Fibroblast of skin of right quadriceps (primary cell): ENCODE results near the gene NEURL2.
A peak's percentile ranks its signal among the peaks of the same experiment; 100 is the strongest.
"Not testable (repeated sequence)": the region's sequence is repeated elsewhere in the genome, so short reads cannot be mapped to it uniquely, and the experiment has no call there.

Experiments
- DNase-seq: peaks from one replicate; pipeline ENCODE4 v3.0.0-alpha.2; 2013

Gene NEURL2, protein sequence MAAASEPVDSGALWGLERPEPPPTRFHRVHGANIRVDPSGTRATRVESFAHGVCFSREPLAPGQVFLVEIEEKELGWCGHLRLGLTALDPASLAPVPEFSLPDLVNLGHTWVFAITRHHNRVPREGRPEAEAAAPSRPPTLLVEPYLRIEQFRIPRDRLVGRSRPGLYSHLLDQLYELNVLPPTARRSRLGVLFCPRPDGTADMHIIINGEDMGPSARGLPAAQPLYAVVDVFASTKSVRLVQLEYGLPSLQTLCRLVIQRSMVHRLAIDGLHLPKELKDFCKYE

DNA sequence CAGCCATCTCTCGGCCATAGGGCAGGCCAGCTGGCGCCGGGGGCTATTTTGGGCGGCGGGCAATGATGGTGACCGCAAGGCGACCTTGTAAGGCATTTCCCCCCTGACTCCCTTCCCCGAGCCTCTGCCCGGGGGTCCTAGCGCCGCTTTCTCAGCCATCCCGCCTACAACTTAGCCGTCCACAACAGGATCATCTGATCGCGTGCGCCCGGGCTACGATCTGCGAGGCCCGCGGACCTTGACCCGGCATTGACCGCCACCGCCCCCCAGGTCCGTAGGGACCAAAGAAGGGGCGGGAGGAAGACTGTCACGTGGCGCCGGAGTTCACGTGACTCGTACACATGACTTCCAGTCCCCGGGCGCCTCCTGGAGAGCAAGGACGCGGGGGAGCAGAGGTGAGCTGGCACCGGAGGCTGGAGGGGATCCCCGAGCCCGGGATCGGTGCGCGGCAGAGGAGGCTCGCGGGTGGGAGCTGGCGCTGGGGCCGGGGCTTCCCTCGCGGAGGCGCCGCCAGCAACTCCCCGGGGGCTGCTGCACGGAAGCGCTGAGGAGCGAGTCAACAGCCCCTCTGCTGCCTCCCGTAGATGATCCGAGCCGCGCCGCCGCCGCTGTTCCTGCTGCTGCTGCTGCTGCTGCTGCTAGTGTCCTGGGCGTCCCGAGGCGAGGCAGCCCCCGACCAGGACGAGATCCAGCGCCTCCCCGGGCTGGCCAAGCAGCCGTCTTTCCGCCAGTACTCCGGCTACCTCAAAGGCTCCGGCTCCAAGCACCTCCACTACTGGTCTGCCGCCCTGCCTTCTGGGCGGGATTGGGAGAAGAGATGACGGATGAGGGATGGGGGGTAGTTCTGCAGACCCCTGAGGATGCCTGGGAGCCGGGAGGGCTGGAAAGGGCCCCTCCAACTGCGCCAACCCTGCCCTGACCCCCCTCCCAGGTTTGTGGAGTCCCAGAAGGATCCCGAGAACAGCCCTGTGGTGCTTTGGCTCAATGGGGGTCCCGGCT, at the start of gene NEURL2, which contains the start of gene CTSA:
TSS of gene NEURL2 (minus strand) at position 224 of the 999 bp plus-strand sequence. CDS start at position 7, 217 bp downstream.
TSS of gene CTSA (plus strand) at position 351 of the 999 bp plus-strand sequence. CDS start at position 585, 234 bp downstream.
- DNase-seq: peak; percentile 92

DNA sequence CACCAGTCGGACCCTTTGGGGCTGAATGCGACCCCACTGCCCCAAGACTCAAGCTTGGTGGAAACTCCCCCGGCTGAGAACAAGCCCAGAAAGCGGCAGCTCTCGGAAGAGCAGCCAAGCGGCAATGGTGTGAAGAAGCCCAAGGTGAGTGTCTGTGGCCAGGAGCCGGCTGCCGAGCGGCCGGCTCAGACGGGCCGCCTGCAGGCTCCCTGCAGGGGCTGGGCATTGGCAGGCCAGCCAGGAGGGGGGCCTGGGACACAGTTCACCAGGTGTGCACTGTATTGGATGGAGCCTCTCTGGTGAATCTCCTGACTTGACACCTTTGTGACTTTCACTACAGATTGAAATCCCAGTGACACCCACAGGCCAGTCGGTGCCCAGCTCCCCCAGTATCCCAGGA, 49.5 kb upstream of the NEURL2 start:
- DNase-seq: no peak

DNA sequence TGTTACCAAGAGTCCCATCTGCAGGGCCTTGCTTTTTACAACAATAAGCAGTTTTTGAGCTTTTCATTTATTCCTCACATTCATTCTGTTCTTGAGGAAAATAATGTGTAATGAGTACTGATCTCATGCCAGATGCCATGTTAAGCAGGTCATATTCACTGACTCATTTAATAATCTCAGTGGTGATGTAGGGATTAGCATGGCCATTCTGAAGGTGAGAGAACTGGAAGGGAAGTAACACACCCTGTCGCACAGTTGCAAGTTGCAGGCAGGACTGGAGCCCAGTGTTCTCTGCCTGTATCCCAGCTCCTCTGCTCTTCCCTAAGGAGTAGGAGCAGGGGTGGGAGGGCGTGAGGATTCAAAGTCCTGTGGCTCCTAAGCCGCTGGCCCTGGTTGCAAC, 49.0 kb upstream of the NEURL2 start:
- no peak for DNase-seq

DNA sequence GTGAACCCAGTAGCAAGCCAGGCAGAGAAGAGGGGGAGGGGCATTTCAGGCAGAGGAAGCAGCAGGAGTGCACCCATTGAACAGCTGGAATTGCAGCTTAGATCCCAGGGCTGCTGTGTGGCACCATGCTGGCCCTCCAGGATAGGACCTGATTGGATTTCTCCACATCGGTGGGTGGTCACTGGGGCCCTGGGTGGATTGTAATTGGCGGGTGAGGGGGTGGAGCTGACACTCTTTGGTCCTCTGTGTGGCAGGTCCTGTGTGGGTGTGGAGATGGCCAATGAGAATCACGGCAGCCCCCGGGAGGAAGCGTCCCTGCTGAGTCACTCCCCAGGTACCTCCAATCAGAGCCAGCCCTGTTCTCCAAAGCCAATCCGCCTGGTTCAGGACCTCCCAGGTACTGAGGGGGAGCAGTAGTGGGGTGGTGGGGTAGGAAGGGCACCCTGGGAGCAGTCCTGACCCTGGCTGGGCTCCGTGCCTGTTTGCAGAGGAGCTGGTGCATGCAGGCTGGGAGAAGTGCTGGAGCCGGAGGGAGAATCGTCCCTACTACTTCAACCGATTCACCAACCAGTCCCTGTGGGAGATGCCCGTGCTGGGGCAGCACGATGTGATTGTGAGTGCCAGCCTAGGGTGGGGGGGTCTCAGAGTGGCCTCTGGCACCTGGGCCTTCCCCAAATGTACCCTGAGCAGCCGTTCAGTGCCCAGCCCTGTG, 47.9 kb upstream of the NEURL2 start:
- DNase-seq: no peak

DNA sequence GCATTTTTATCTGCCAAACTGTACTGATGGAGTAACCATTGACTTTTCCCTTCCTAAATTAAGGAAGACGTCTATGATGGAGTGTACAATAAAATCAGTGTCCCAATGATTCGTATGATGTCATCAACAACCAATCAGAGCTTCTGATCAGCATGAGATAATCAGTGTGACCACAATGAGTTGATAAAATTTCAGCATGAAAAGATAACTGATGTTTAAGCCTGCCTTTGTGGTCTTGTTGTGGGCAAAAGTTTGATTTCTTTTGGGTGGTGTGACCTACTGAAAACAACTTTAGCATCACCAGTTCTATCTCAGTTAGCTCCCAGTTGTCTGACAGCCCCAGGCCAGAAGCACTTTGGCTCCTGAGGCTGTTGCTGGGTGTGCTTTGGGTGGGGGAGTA, 46.8 kb upstream of the NEURL2 start:
- peak; percentile 16 for DNase-seq

DNA sequence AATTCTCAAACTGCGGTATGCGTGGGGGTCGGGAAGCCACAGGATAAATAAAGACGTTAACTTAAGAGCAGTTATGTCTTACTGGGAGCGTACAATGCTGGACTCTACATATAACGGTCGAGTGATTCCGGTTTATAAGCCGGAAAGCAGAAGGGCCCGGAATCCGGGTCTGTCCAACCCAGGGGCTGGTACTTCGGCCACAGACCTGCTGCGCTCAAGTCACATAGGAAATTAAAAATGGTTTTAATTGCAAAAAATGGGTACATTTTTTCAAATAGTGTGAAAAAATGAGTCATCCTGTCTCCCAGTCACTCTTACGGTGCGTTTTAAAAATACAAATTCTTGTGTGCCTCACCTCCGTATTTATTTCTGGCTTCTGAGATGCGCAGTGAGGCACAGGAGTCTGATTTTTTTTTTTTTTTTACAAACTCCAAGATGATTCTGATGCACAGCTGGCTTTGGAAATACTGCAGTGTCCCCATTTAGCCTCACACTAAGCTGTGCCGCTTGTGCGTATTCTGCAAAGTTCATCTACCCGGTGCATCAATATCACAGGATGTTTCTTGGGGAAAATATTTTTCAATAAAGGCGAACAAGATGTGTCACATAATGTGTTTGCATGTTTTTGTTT, 44.5 kb upstream of the NEURL2 start:
- DNase-seq: no peak

DNA sequence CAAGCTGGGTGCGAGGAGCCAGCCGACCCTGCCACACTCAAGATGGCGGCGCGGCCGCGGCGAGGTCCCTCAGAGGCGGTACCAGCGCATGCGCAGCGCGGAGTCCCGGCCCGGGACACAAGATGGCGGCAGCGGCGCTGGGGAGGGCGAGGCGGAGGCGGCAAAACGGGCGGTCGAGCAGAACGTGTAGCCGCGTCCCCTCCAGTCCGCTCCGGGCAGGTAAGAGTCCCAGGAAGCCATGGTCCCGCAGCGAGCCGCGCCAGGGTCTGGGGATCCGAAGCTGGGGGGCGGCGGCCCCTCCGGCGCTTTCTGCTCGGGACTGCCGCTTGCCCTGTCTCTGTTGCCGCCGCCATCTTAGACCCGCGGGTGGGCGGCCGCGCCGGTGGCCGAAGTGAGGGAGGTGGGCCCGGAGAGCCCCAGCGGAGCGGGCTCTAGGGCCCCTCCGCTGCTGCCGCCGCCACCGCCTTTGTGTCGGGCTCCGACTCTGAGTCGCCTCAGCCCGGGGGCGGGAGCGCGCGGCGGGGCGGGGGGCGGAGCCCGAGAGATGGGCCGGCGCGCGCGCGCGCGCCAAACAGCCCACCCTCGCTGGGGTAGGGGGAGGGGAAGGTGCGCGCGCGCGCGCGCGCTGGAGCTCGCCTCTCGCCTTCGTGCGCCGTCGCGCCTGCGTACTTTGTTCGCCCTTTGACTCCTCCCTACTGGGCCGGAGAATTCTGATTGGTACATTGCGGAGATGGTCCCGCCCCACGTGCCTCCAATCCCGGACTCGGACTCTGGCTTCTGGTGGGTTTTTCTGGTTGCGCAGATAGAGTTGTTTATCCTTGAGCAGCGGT, 43.8 kb upstream of the NEURL2 start, which contains the start of gene PCIF1:
TSS of gene PCIF1 (plus strand) at position 98 of the 830 bp plus-strand sequence. CDS start 4,317 bp downstream, outside the sequence.
- peak; percentile 97 for DNase-seq

DNA sequence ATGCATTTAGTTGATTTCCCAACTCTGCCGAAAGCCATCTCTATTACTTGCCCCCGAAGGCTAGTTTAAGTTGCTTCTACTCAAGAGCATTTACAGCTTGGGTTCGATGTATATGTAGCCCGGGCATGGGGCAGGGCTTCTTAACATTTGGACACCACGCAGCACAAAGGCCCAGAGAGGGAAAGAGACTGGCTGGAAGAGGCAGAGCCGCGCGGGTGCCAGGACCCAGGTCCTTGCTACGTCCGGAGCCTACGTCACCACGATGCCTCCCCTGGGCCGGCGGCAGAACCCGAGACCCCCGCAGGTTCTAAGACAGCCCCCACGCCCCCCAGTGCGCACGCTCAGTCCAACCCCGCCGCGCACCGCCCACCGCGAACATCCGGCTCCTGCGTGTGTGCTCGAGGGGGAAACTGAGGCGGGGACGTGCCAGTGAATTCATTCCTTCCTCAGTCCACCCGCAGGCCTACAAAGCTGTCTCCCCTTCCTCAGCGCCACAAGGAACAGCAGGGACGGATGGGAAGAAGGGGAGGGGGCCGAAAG, 43.1 kb upstream of the NEURL2 start:
- peak; percentile 39 for DNase-seq

DNA sequence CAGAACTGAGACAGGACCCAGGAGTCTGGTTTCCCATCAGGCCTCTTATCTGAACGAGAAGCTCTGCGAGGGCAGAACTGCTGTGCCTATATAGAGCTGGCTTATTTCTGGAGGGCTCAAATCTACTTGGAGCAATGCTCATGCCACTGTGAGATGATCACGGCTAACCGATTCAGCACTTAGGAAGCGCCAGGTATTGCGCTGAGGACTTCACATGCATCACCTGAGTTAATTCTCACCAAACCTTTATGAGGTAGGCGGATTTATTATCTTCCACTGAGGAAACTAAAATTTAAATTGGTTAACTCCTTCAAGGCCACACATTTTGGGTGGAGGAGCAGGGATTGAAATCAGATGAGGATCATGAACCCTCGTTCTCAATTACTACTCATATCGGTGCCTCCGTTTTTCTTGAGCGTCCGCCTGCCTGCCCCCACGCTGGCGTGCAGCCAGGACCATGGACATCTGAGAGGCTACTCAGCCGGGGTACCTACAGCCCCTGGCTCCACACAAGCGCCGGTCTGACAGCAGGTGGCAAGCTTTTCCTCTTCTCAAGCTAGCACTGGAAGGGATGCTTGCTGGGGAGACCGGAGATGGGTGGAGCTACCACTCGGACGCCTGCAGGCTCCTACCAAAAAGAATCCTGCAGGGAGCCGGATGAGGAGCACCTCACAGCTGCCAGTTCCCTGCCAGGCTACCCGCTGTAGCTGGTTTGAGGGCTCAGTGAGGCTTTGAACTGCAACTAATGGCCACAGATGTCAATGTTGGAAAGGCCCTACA, 42.4 kb upstream of the NEURL2 start:
- peak; percentile 72 for DNase-seq

DNA sequence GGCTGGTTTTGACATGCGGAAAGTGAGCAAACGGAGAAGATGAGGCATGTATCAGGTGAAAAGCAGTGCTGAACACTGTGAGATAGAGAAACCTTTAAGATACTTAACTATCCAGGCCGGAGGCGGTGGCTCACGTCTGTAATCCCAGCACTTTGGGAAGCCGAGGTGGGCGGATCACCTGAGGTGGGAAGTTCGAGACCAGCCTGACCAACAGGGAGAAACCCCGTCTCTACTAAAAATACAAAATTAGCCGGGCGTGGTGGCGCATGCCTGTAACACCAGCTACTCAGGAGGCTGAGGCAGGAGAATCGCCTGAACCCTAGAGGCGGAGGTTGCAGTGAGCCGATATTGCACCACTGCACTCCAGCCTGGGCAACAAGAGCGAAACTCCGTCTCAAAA, 40.7 kb upstream of the NEURL2 start:
- DNase-seq: not testable (repeated sequence)

DNA sequence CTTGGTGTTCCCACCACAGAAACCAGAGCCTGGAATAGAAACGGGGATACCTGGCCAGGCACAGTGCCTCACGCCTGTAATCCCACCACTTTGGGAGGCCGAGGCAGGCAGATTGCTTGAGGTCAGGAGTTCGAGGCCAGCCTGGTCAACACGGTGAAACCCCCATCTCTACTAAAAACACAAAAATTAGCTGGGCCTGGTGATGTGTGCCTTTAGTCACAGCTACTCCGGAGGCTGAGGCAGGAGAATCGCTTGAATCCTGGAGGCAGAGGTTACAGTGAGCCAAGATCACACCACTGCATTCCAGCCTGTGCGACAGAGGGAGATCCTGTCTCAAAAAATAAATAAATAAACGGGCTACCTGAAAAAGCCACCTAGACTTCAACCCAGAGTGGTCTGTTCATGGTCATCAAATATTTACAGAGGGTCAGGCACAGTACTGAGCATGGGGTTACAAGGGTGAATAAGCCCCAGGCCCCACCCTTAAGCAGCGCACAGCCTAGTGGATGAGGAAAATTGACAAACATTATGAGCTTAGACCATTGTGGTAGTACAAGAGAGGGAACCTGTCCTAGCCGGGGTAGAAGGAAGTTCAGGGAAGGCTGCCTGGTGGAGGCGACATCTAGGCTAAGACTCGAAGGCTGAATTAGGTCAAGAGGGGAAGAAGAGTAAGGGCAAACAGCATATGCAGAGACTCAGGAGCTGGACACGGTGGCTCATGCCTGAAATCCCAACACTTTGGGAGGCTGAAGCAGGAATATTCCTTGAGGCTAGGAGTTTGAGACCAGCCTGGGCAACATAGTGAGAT, 36.3 kb upstream of the NEURL2 start:
- no peak for DNase-seq

DNA sequence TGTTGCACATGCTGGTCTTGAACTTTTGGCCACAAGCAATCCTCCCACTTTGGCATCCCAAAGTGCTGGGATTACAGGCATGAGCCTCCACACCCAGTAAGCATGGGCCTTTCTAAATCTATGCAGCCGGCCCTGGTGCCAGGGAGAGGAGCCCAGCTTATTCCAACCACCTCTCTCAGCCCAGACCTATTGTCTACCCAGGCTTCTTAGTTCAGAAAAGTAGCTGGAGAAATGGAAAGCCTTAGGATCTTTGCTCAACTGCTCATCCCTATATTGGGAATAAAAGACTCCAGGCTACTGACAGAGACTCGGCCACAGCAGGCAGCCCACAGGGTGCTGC, 35.7 kb upstream of the NEURL2 start:
- no peak for DNase-seq

DNA sequence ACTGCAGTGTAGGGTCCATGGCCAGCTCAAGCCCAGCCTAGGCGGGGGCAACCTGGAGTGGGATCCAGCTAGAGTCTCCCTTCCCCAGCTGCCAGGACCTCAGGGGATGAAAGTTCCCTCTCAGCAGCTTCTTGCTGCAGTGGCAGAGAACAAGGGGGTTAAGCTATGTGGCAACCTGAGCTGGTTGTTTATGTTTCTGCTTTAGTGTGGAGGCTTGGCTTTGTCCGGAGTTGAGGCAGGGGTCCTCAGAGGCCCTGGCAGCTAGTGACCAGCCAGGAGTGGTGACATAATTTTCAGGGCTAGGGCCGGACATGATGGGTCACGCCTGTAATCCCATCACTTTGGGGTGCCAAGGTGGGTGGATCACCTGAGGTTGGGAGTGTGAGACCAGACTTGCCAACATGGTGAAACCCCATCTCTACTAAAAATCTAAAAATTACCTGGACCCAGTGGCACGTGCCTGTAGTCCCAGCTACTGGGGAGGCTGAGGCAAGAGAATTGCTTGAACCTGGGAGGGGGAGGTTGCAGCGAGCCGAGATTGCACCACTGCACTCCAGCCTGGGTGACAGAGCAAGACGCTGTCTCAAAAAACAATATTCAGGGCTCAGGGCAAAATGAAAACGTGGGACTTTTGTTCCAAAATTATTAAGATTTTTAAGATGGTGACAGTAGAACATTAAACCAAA, 35.0 kb upstream of the NEURL2 start:
- DNase-seq: no peak

DNA sequence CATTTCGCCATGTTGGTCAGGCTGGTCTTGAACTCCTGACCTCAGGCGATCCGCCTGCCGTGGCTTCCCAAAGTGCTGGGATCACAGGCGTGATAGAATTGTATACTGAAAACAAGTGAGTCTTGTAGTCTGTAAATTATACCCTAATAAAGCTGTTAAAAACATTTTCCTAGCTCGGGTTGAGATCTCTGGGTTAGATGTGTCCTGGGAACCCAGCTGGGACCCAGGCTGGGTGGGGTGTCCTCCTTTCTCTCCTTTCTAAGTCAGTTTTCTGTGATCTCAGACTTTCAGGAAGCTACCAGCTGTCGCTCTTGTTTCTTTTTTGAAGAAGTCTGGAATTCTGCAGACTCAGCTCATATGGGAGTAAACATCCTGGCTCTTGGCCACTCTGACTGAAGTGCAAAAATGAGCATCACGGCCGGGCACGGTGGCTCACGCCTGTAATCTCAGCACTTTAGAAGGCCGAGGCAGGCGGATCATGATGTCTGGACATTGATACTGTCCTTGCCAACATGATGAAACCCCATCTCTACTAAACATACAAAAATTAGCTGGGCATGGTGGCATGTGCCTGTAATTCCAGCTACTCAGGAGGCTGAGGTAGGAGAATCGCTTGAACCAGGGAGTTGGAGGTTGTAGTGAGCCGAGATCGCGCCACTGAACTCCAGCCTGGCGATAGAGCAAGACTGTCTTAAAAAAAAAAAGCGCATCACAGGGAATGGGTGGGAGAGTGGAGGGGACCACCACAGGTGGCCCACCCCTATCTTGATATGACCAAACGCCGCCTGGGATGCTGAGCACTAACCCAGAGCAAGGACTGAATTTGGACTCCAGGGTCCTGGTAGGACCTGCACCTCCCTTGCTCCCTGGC, 33.6 kb upstream of the NEURL2 start:
- peak; percentile 19 for DNase-seq

DNA sequence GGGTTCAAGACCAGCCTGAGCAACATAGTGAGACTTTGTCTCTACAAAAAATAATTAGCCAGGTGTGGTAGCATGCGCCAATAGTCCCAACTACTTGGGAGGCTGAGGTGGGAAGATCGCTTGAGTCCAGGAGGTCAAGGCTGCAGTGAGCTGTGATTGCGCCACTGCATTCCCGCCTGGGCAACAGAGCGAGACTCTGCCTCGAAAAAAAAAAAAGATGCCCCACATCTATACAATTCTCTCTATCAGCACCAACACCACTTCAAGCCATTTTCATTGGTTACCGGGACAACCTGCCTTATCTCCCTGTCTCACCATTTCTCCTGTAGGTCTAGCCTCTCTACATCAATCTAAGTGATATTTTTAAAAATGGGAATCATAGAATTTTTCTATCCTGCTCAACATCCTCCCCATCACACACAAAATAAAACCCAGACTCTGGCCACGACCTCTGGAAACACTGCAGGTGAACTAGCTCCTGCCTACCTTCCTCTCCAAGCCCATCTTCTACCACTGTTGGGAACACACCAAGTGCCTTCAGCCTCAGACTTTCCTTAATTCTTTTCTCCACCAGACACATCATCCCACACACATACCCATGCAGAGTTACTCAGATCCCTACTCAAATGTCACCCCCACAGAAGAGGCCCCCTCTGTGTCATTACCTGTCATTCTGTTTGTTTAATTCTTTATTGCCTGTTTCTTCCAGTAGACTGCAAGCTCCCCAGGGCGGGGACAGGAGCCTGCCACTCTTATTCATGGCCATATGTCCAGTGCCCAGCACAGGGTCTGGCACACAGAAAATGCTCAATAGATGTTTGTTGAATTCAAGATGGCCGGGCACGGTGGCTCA, 30.6 kb upstream of the NEURL2 start:
- DNase-seq: no peak

DNA sequence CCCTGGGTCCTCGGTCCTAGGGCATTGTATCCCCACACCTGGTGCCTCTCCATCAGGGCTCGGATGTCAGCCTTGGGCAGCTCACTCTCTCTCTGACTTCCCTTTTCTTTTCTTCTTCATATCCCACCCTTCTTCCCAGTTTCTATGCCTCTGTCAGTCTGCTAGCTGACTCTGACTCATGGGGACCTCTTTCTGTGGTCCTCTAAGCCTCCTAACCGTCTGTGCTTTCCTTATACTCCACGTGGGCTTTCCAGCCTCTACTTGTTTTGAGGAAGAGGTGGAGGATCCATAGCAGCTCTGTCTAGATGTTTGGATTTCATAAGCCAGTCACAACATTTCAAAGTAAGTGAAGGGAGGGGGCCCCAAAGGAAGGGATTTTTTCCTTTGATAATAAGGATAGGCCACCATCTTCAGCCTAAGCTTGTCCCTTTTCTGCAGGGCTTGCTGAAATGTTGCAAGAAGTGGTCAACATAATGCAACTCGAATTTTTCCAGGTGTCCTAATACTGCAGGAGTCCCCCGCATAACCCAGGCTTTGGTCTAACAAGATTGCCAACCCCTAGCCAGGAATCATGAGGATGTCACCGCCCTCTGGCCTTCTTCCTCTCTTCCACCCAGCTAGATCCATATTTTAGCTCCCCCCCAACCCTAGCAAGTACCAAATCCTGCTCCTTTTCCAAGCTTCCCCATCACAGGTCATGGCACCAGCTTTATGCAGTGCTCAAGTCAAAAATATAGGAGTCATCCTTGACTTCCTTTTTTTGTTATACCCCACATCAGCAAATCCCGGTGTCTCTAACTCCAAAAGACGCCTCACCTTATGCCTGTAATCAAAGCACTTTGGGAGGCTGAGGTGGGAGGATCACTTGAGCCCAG, 29.7 kb upstream of the NEURL2 start:
- DNase-seq: no peak
